Measurements from ENCODE around the gene FAM32A. TPM values are rescaled to one million over a fixed set of nuclear protein-coding genes. Genes with fewer than 3 reads are reported as not detected.

FAM32A gene
- total RNA-seq, 1 donor from 2014 or later: 106 TPM

- no peak for FAIRE-seq
- H3K9me3 Mint-ChIP-seq (ENCODE audit: unreplicated experiment): peaks cover 2% of the 10 kb centered on the region
- H3K4me1 Mint-ChIP-seq (ENCODE audit: low read depth, unreplicated experiment): no peaks in the 10 kb centered on the region
Measured at GRCh38 chr19:16146112-16146511, 39.1 kb upstream of the FAM32A start.

GRCh38 chr19:16148443-16149229 lies 36.6 kb upstream of the FAM32A start:
- Histone ChIP-seq H4K20me1 (ENCODE audit: insufficient read depth, low read length) (no peaks in the 10 kb centered on the region), H3K27ac (ENCODE audit: low read depth, low read length) (no peak overlapping the region), H3K4me1 (ENCODE audit: insufficient read depth, low read length) (no peaks in the 10 kb centered on the region), H3K79me2 (ENCODE audit: insufficient read depth, low read length) (no peaks in the 10 kb centered on the region), H3K36me3 (ENCODE audit: insufficient read depth, low read length) (no peaks in the 10 kb centered on the region), H2AFZ (ENCODE audit: low read depth, low read length) (no peak overlapping the region), H3K27me3 (ENCODE audit: insufficient read depth, low read length) (no peaks in the 10 kb centered on the region), H3K9ac (ENCODE audit: low read length) (no peak overlapping the region), H3K9me3 (ENCODE audit: insufficient read depth, low read depth, low read length) (no peaks in the 10 kb centered on the region), H3K4me3 (ENCODE audit: insufficient read depth, low read depth, low read length) (no peak overlapping the region), H3K4me2 (ENCODE audit: low read length) (no peak overlapping the region)
- no peaks in the 10 kb centered on the region for H3K9me3 Mint-ChIP-seq (ENCODE audit: unreplicated experiment)
- DNase-seq (ENCODE audit: low read depth) (no peak), FAIRE-seq (no peak)
- H3K27ac Mint-ChIP-seq (ENCODE audit: unreplicated experiment): no peak overlapping the region
- H3K4me1 Mint-ChIP-seq (ENCODE audit: low read depth, unreplicated experiment): no peaks in the 10 kb centered on the region
- no peak for TF ChIP-seq CTCF (IDR thresholded peaks at IDR 0.05; ENCODE audit: insufficient read depth, low read depth, low read length)
- no peak for TF ChIP-seq EZH2 (IDR thresholded peaks at IDR 0.05; ENCODE audit: insufficient read depth, low read length)
- peaks cover 2% of the 10 kb centered on the region for H3K36me3 Mint-ChIP-seq (ENCODE audit: low read depth, unreplicated experiment)
- H3K27me3 Mint-ChIP-seq (ENCODE audit: low read depth, unreplicated experiment): peaks cover 12% of the 10 kb centered on the region
- H3K4me3 Mint-ChIP-seq (ENCODE audit: unreplicated experiment): no peak overlapping the region

More at GRCh38 chr19:16146112-16146511, 39.1 kb upstream of the FAM32A start:
- no peak overlapping the region for H3K27ac Mint-ChIP-seq (ENCODE audit: unreplicated experiment)
- H3K9me3 ChIP-seq (ENCODE audit: insufficient read depth, low read depth, low read length): no peaks in the 10 kb centered on the region
- TF ChIP-seq EZH2 (IDR thresholded peaks at IDR 0.05; ENCODE audit: insufficient read depth, low read length) (no peak), CTCF (IDR thresholded peaks at IDR 0.05; ENCODE audit: insufficient read depth, low read depth, low read length) (no peak)
- peaks cover 13% of the 10 kb centered on the region for H3K27me3 Mint-ChIP-seq (ENCODE audit: low read depth, unreplicated experiment)
- no peaks in the 10 kb centered on the region for H3K36me3 ChIP-seq (ENCODE audit: insufficient read depth, low read length)
- H3K27ac ChIP-seq (ENCODE audit: low read depth, low read length): no peak overlapping the region
- no peak overlapping the region for H3K4me3 Mint-ChIP-seq (ENCODE audit: unreplicated experiment)
- no peaks in the 10 kb centered on the region for H3K79me2 ChIP-seq (ENCODE audit: insufficient read depth, low read length)
- no peaks in the 10 kb centered on the region for H3K4me1 ChIP-seq (ENCODE audit: insufficient read depth, low read length)
- H3K4me2 ChIP-seq (ENCODE audit: low read length): no peak overlapping the region
- DNase-seq (ENCODE audit: low read depth): no peak
- no peaks in the 10 kb centered on the region for H4K20me1 ChIP-seq (ENCODE audit: insufficient read depth, low read length)
- peaks cover 2% of the 10 kb centered on the region for H3K36me3 Mint-ChIP-seq (ENCODE audit: low read depth, unreplicated experiment)
- no peak overlapping the region for H3K9ac ChIP-seq (ENCODE audit: low read length)
- H3K4me3 ChIP-seq (ENCODE audit: insufficient read depth, low read depth, low read length): no peak overlapping the region
- no peak overlapping the region for H2AFZ ChIP-seq (ENCODE audit: low read depth, low read length)
- no peaks in the 10 kb centered on the region for H3K27me3 ChIP-seq (ENCODE audit: insufficient read depth, low read length)

Data from astrocyte (in vitro differentiated cells and primary cell).